ENCODE results near the gene MAPK9. TPM values are rescaled to one million over a fixed set of nuclear protein-coding genes. Genes with fewer than 3 reads are reported as not detected.
A peak's percentile ranks its signal among the peaks of the same experiment; 100 is the strongest.

The MAPK9 gene
- total RNA-seq, 1 donor from 2014 or later, result 12.9 TPM

DNA sequence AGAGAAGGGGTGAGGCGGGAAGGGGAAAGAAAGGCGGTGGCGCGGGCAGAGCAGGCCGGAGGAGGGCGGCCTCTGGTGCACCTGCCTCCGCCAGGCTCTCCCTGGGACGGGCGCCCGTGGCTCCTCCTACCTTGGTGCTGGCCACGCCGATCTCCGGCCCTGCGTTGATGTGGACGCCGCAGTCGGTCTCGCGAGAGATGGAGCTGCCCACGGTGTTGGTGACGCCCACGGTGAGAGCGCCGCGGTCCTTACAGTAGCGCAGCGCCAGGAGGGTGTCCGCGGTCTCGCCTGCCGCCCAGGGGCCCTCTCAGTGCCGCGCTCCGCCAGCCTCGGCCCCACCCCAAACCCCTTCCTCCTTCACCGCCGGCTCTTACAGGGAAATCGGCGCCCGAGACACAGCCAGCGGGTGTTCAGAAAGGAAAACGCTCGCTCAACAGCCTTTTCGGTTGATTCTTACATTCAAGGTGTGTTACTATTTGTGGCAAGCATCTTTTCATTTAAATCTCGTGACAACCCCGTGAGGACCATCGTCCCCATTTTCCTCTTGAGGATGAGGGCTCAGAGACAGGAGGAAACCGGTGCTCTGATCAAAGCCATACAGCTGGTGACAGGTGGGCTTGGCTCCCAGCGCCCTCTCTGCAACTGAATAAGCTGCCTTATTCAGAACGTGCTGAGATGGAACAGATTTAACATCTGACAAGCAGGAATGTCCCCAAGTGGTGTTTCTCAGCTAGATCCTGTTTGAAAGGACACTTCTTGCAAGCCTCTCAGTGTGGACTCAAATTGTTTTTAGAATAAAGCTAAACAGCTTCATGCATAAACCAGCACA lies 22.0 kb upstream of the MAPK9 start:
- Histone ChIP-seq H3K9me3 (no peaks in the 10 kb centered on the region), H3K36me3 (peaks cover 0 to 4% of the 10 kb centered on the region in 2 donors), H3K27me3 (no peaks in the 10 kb centered on the region), H3K4me3 (peak overlapping the region in 1 of 2 donors; percentile 30), H3K4me1 (no peaks in the 10 kb centered on the region), H3K27ac (no peak overlapping the region)
- no peak for DNase-seq (ENCODE audit: low spot score in 2 of 2)
- TF ChIP-seq, protein P1, sequence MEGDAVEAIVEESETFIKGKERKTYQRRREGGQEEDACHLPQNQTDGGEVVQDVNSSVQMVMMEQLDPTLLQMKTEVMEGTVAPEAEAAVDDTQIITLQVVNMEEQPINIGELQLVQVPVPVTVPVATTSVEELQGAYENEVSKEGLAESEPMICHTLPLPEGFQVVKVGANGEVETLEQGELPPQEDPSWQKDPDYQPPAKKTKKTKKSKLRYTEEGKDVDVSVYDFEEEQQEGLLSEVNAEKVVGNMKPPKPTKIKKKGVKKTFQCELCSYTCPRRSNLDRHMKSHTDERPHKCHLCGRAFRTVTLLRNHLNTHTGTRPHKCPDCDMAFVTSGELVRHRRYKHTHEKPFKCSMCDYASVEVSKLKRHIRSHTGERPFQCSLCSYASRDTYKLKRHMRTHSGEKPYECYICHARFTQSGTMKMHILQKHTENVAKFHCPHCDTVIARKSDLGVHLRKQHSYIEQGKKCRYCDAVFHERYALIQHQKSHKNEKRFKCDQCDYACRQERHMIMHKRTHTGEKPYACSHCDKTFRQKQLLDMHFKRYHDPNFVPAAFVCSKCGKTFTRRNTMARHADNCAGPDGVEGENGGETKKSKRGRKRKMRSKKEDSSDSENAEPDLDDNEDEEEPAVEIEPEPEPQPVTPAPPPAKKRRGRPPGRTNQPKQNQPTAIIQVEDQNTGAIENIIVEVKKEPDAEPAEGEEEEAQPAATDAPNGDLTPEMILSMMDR (IDR thresholded peaks at IDR 0.05), result no peak
- intact Hi-C loops (cut with DNase I), result no loop called here

DNA sequence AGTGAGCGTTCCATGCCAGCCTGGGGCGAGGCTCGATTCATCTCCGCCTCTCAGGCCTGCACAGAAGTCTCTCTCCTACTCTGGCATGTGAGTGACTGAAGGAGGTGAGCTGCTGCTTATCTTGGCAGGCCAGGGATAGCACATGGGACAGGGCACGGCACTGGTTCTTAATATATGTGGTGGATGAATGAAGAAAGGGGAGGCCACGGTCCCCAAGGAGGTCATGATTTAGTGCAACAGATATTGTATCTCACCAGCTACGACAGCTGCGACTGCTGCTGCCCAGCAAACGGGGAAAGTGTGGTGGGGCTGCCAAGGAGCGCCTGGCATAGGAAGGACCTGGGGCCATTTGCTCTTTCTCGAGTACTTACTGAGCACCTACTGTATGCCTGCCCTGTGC lies 19.3 kb upstream of the MAPK9 start:
- TF ChIP-seq, protein P1 (IDR thresholded peaks at IDR 0.05), result no peak
- Histone ChIP-seq H3K4me3 (no peak overlapping the region), H3K9me3 (no peaks in the 10 kb centered on the region), H3K27ac (no peak overlapping the region), H3K36me3 (peaks cover 0 to 4% of the 10 kb centered on the region in 2 donors), H3K27me3 (no peaks in the 10 kb centered on the region), H3K4me1 (no peaks in the 10 kb centered on the region)
- intact Hi-C loops (cut with DNase I), result no loop called here
- DNase-seq (ENCODE audit: low spot score in 2 of 2), result no peak

DNA sequence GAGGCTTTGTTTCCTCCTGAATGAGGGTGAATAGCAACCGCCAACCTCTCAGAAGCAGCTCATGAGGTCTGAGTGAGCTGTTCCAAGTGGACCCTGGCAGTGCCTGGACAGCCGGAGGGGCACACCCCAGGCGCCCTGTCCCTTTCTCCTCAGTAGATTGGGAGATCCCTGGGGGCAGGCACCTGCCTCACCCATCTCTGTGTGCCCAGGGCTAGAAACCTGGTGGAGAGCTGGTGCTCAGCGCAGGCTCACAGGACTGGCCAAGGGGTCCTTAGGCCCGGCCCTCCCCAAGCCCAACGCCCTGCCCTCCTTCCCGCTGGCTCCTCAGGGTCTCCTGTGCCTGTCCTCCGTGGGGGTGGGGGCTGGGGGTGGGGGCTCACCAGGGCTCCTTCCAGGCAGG lies 14.9 kb upstream of the MAPK9 start:
- intact Hi-C loops (cut with DNase I), result no loop called here
- no peaks in the 10 kb centered on the region for H3K4me1 ChIP-seq
- H3K4me3 ChIP-seq, result no peak overlapping the region
- DNase-seq (ENCODE audit: low spot score in 2 of 2), result no peak
- H3K27ac ChIP-seq, result no peak overlapping the region
- no peaks in the 10 kb centered on the region for H3K9me3 ChIP-seq
- TF ChIP-seq, protein P1 (IDR thresholded peaks at IDR 0.05), result no peak
- no peaks in the 10 kb centered on the region for H3K27me3 ChIP-seq
- peaks cover 0 to 20% of the 10 kb centered on the region in 2 donors for H3K36me3 ChIP-seq

DNA sequence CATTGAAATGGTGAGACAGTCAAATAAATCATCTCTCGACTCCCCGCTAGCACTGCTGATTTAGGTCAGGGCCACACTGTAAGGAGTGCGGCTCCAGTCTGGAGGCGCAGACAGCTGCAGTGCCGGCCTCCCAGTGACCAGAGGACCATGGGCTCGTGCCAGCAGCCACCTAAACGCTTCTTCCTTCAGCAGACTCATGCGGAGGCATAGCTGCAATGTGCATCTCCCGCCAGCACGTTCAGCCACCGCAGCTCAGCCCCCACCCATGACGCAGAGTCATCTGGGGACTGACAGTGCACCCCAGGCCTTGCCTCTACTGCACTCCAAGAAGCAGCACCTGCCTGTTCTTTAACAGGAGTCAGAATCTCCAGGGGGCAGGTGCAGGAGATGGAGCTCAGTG lies 13.6 kb upstream of the MAPK9 start:
- Histone ChIP-seq H3K27ac (no peak overlapping the region), H3K27me3 (no peaks in the 10 kb centered on the region), H3K36me3 (peaks cover 0 to 22% of the 10 kb centered on the region in 2 donors), H3K4me3 (no peak overlapping the region), H3K4me1 (no peaks in the 10 kb centered on the region), H3K9me3 (no peaks in the 10 kb centered on the region)
- no peak for DNase-seq (ENCODE audit: low spot score in 2 of 2)
- TF ChIP-seq, protein P1 (IDR thresholded peaks at IDR 0.05), result no peak
- intact Hi-C loops (cut with DNase I), result no loop called here

DNA sequence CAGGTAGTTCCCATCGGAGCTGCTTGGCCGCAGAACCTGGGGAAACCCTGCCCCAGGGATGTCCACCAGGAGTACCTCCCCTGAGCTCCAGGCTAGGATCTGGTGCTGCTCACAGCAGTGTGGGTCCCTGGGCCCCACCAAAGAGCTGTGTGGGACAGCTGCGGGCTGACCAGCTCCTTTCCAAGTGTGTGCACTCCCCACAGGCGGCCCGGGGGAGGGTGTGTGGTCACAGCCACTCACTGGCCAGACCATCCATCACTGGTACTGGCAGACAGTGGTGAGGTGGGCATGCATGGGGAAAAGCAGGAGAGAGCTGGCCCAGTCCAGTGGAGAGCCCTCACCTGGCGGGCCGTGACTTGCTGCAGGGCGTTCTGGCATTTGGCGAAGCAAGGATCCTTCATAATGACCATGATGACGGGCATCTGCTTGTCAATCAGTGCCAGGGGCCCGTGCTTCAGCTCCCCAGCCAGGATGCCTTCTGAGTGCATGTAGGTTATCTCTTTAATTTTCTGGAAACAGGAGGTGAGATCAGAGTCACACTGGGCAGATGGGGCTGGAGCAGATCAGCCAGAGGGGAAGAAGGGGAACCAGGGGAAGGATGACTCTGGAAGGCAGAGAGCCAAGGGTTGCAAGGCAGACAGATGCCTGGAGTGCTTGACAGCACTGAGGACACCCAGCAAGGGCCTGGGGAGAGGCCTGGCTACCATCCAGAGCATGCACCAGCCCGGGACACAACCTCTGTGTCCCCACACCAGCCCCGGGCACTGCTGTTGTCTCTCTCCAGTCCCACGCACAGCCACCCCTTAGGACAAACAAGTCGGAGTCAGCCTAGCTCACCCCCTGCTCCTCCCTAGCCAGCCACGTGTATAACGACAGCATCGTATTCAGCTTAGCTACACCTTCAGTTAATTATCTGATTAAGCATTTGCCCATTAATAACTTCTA lies 12.8 kb upstream of the MAPK9 start:
- peaks cover 0 to 22% of the 10 kb centered on the region in 2 donors for H3K36me3 ChIP-seq
- DNase-seq (ENCODE audit: low spot score in 2 of 2), result no peak
- intact Hi-C loops (cut with DNase I), result no loop called here
- no peak overlapping the region for H3K27ac ChIP-seq
- TF ChIP-seq, protein P1 (IDR thresholded peaks at IDR 0.05), result no peak
- H3K4me3 ChIP-seq, result no peak overlapping the region
- H3K27me3 ChIP-seq, result no peaks in the 10 kb centered on the region
- H3K9me3 ChIP-seq, result no peaks in the 10 kb centered on the region
- H3K4me1 ChIP-seq, result no peaks in the 10 kb centered on the region
